Neural crest cell (in vitro differentiated cells): ENCODE measurements around the gene PRKG1. TPM values are rescaled to one million over a fixed set of nuclear protein-coding genes. Genes with fewer than 3 reads are reported as not detected.

Experiments
- DNase-seq: peaks from one replicate; pipeline ENCODE4 v3.0.0; 2021; ENCODE audit warnings: low read depth, mixed read lengths, low spot score
- H3K27ac Mint-ChIP-seq: one replicate; pipeline ENCODE4 v1.8.0; 2021; ENCODE audit warnings: mild to moderate bottlenecking, mixed read lengths; ENCODE audit not compliant: unreplicated experiment
- H3K27me3 Mint-ChIP-seq: 2 replicates; pipeline ENCODE4 v1.8.0; 2021; ENCODE audit warnings: low read depth, mild to moderate bottlenecking, mixed read lengths
- H3K36me3 Mint-ChIP-seq: 2 replicates; pipeline ENCODE4 v1.8.0; 2021; ENCODE audit warnings: low read depth, mild to moderate bottlenecking, mixed read lengths
- H3K4me1 Mint-ChIP-seq: 2 replicates; pipeline ENCODE4 v1.8.0; 2021; ENCODE audit warnings: mixed read lengths
- H3K4me3 Mint-ChIP-seq: one replicate; pipeline ENCODE4 v1.8.0; 2021; ENCODE audit warnings: mild to moderate bottlenecking, mixed read lengths
- H3K9me3 Mint-ChIP-seq: 2 replicates; pipeline ENCODE4 v1.8.0; 2021; ENCODE audit warnings: mixed read lengths
- CTCF ChIP-seq: fragments of 200-600 bp; sonication (generic); conservative IDR thresholded peaks from 2 replicates; pipeline ENCODE4 v1.5.0; 2021; ENCODE audit warnings: antibody characterized with exemption, mild to moderate bottlenecking
- total RNA-seq: library from RNA; stranded (reverse); gene quantifications from 2 replicates; pipeline ENCODE4 v1.2.1, GENCODE V29; 2021

The PRKG1 gene
- total RNA-seq, 1 donor from 2014 or later = 4.4 TPM

- no peak for DNase-seq
- TF ChIP-seq CTCF = no peak
- peaks cover 33% of the 10 kb centered on the region for H3K4me1 Mint-ChIP-seq
- H3K27ac Mint-ChIP-seq = no peak overlapping the region
- no peaks in the 10 kb centered on the region for H3K36me3 Mint-ChIP-seq
- H3K27me3 Mint-ChIP-seq = no peaks in the 10 kb centered on the region
- no peaks in the 10 kb centered on the region for H3K9me3 Mint-ChIP-seq
- H3K4me3 Mint-ChIP-seq = no peak overlapping the region
These were observed 164.7 kb downstream of the PRKG1 start for GRCh38 chr10:51239006-51239405.

DNA sequence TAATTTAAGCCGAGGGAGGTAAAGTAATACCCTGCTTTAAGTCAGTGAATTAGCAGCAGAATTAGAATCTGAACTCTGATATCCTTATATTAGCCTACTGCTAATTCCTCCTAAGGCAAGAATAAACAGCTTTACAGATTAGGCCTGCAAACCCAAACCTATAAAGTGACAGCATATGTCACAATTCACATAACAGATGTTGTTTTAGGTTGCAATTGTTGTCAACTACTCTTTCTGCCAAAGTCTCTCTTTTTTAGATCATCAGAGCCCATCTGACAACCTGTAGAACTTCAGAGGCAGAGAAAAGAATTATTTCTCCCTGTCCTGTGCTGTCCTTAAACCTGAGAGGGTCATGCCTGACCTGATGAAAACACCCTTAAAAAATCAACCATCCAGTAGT is 167.2 kb downstream of the PRKG1 start:
- no peaks in the 10 kb centered on the region for H3K27me3 Mint-ChIP-seq
- no peak overlapping the region for H3K4me3 Mint-ChIP-seq
- no peaks in the 10 kb centered on the region for H3K9me3 Mint-ChIP-seq
- H3K27ac Mint-ChIP-seq = no peak overlapping the region
- no peaks in the 10 kb centered on the region for H3K36me3 Mint-ChIP-seq
- no peak for TF ChIP-seq CTCF
- H3K4me1 Mint-ChIP-seq = peaks cover 57% of the 10 kb centered on the region
- DNase-seq = no peak

GRCh38 chr10:51242393-51242792 is 168.1 kb downstream of the PRKG1 start:
- no peak overlapping the region for H3K4me3 Mint-ChIP-seq
- no peak for DNase-seq
- TF ChIP-seq CTCF = no peak
- H3K4me1 Mint-ChIP-seq = peaks cover 63% of the 10 kb centered on the region
- H3K27me3 Mint-ChIP-seq = no peaks in the 10 kb centered on the region
- no peaks in the 10 kb centered on the region for H3K36me3 Mint-ChIP-seq
- no peak overlapping the region for H3K27ac Mint-ChIP-seq
- no peaks in the 10 kb centered on the region for H3K9me3 Mint-ChIP-seq

DNA sequence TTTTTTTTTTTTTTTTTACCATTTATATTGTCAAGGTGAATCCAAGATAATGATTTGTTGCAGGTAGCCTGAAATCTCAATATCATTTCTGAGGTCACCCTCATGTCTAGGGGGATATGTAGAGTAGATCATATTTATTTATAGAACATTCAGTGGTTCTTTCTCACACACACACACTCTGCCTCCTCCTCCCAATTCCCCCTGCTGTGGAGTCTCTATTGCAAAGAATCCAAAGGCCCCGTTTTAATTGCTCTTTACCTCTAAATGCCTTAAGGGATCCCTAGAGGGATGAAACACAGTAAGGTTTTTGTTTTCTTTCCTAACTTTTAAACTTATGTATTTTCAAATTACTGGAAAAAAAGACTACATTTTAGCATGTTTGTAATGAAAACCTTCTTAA is 170.0 kb downstream of the PRKG1 start:
- DNase-seq = no peak
- peaks cover 68% of the 10 kb centered on the region for H3K4me1 Mint-ChIP-seq
- H3K36me3 Mint-ChIP-seq = no peaks in the 10 kb centered on the region
- H3K27me3 Mint-ChIP-seq = no peaks in the 10 kb centered on the region
- H3K9me3 Mint-ChIP-seq = no peaks in the 10 kb centered on the region
- TF ChIP-seq CTCF = no peak
- H3K4me3 Mint-ChIP-seq = peak overlapping the region; percentile 47
- peak overlapping the region; percentile 4 for H3K27ac Mint-ChIP-seq

DNA sequence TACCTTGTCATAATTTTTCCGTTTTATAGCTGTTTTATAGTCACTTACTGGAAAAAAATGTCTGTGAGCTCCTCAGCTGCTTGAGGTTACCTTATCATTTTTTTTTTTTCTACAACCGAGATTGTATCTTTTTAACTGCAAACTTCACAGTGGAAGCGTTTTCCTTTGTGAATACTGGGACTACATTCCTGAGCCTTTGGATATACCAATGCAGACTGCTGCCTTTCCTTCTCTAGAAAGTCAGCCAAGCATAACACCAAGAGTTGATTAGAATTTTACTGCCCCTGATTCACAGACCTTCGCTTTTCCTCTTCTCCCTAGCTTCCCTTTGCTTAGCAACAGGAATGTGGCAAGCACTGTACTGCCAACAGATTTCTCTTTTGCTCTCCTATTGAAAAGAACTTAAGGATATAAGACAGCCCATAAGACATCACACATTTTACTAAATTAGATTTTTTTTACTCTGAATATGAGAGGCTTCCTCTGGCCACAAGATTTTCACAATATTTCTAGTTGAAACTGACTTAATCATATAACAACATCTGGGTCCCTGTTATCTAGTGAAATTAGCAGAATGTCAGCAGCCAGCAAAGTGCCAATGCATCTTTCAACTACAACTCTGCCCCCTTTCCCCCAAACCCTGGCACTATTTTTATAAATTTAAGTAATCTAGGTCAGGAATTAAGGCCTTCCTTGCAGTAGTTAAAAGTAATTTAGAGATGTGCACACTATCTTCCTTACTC is 170.6 kb downstream of the PRKG1 start:
- Mint-ChIP-seq H3K27ac (peak overlapping the region; percentile 45), H3K9me3 (no peaks in the 10 kb centered on the region), H3K36me3 (no peaks in the 10 kb centered on the region), H3K4me1 (peaks cover 68% of the 10 kb centered on the region), H3K27me3 (no peaks in the 10 kb centered on the region), H3K4me3 (peak overlapping the region; percentile 47)
- DNase-seq = no peak
- TF ChIP-seq CTCF = no peak
